Hepatocyte (in vitro differentiated cells): ENCODE data around the gene RHOF. TPM values are rescaled to one million over a fixed set of nuclear protein-coding genes. Genes with fewer than 3 reads are reported as not detected.

ENCODE experiments used
- DNase-seq: peaks from one replicate; pipeline ENCODE4 v3.0.0-alpha.2; 2016; ENCODE audit warnings: low spot score
- H2AFZ ChIP-seq: fragments of 200-600 bp; sonication (generic); 2 replicates; pipeline ENCODE4 v1.6.0; 2016; ENCODE audit warnings: antibody characterized with exemption, mild to moderate bottlenecking
- H3K27ac ChIP-seq: fragments of 200-600 bp; sonication (generic); 2 replicates; pipeline ENCODE4 v1.5.1; 2016; ENCODE audit warnings: mild to moderate bottlenecking
- H3K27me3 ChIP-seq: fragments of 200-600 bp; sonication (generic); 2 replicates; pipeline ENCODE4 v1.6.1; 2016
- H3K36me3 ChIP-seq: fragments of 200-600 bp; sonication (generic); replicated peaks from 2 replicates; pipeline ENCODE4 v1.5.1; 2016; ENCODE audit warnings: low read depth; ENCODE audit not compliant: insufficient read depth
- H3K4me1 ChIP-seq: fragments of 200-600 bp; sonication (generic); 2 replicates; pipeline ENCODE4 v1.5.1; 2016; ENCODE audit warnings: mild to moderate bottlenecking, moderate library complexity; ENCODE audit not compliant: insufficient read depth
- H3K4me2 ChIP-seq: fragments of 200-600 bp; sonication (generic); 2 replicates; pipeline ENCODE4 v1.6.0; 2016
- H3K4me3 ChIP-seq: fragments of 200-600 bp; sonication (generic); 2 replicates; pipeline ENCODE4 v1.5.1; 2016; ENCODE audit warnings: mild to moderate bottlenecking
- H3K79me2 ChIP-seq: fragments of 200-600 bp; sonication (generic); 2 replicates; pipeline ENCODE4 v1.6.0; 2017; ENCODE audit warnings: mild to moderate bottlenecking
- H3K9me2 ChIP-seq: fragments of 200-600 bp; sonication (generic); replicated peaks from 2 replicates; pipeline ENCODE4 v1.6.0; 2017; ENCODE audit warnings: mild to moderate bottlenecking; ENCODE audit not compliant: insufficient read depth
- H3K9me3 ChIP-seq: fragments of 200-600 bp; sonication (generic); 2 replicates; pipeline ENCODE4 v1.5.1; 2016; ENCODE audit warnings: low read depth, mild to moderate bottlenecking
- H4K20me1 ChIP-seq: fragments of 200-600 bp; sonication (generic); 2 replicates; pipeline ENCODE4 v1.6.0; 2016; ENCODE audit warnings: mild to moderate bottlenecking; ENCODE audit not compliant: insufficient read depth, poor library complexity, severe bottlenecking
- EZH2 ChIP-seq: fragments of 200-600 bp; sonication (generic); IDR thresholded peaks from 2 replicates; pipeline ENCODE4 v1.6.1; 2016; ENCODE audit warnings: antibody characterized with exemption, mild to moderate bottlenecking, borderline replicate concordance
- EZH2phosphoT487 ChIP-seq: fragments of 200-600 bp; sonication (generic); IDR thresholded peaks from one replicate; pipeline ENCODE4 v1.6.1; 2018; ENCODE audit warnings: antibody characterized with exemption, mild to moderate bottlenecking, low read depth, moderate library complexity; ENCODE audit not compliant: unreplicated experiment, severe bottlenecking
- WGBS: methylation state at CpG from one replicate; pipeline ENCODE4 v1.1.6; 2016; ENCODE audit warnings: low lambda C conversion rate; ENCODE audit errors: missing lambda C conversion rate; 5-methylcytosine and 5-hydroxymethylcytosine counted together
- polyA plus RNA-seq: library from polyadenylated mRNA; unstranded; fragments of >200 nt; fragmentation: Nextera tagmentation; extraction: Ambion mirVana; gene quantifications from 2 replicates; pipeline ENCODE4 v1.2.1, GENCODE V29; 2016
- total RNA-seq: library from RNA; depleted of rRNA; stranded (reverse); fragments of >200 nt; gene quantifications from 2 replicates; pipeline ENCODE4 v1.2.3, GENCODE V29; 2014
- TF ChIP-seq, protein P1 (sequence below): fragments of 200-600 bp; sonication (generic); IDR thresholded peaks from 2 replicates; pipeline ENCODE4 v1.5.1; 2016; ENCODE audit warnings: antibody characterized with exemption, mild to moderate bottlenecking; ENCODE audit not compliant: poor library complexity

Gene RHOF
- total and polyA plus RNA-seq, 2 experiments from 2014 or later: 40.4 to 45.3 TPM

DNA sequence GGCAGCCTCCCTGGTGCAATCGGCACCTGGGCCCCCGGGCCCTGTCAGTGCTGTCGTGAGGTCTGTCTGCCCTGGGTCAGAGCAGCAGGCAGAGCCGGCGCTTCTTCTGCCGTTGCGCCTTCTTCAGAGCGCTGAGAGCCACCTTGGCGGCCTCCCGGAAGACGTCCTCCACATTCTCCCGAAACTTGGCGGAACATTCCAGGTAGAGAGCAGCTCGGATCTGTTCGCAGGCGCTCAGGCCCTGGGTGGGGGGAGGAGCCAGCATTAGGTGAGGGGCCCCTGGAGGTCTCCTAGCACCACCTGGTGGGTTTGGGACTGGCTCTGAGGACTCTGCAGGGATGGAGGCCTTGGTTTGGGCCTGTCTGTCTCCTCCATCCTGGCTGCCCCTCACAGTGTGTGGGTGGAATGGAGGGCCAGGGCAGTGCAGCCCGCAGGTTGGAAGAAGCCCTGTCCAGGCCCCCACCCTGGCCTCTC, 14.0 kb downstream of the RHOF start:
- TF ChIP-seq EZH2: no peak
- TF ChIP-seq, protein P1, sequence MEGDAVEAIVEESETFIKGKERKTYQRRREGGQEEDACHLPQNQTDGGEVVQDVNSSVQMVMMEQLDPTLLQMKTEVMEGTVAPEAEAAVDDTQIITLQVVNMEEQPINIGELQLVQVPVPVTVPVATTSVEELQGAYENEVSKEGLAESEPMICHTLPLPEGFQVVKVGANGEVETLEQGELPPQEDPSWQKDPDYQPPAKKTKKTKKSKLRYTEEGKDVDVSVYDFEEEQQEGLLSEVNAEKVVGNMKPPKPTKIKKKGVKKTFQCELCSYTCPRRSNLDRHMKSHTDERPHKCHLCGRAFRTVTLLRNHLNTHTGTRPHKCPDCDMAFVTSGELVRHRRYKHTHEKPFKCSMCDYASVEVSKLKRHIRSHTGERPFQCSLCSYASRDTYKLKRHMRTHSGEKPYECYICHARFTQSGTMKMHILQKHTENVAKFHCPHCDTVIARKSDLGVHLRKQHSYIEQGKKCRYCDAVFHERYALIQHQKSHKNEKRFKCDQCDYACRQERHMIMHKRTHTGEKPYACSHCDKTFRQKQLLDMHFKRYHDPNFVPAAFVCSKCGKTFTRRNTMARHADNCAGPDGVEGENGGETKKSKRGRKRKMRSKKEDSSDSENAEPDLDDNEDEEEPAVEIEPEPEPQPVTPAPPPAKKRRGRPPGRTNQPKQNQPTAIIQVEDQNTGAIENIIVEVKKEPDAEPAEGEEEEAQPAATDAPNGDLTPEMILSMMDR: no peak
- no peak for TF ChIP-seq EZH2phosphoT487
- peaks cover 11% of the 10 kb centered on the region for H3K4me1 ChIP-seq
- WGBS: 95% methylated on average over 17 of the region's 17 CpGs
- no peaks in the 10 kb centered on the region for H3K9me3 ChIP-seq
- H3K36me3 ChIP-seq: no peaks in the 10 kb centered on the region
- DNase-seq: no peak
- no peaks in the 10 kb centered on the region for H3K27me3 ChIP-seq
- no peak overlapping the region for H2AFZ ChIP-seq
- H3K4me3 ChIP-seq: no peak overlapping the region
- no peaks in the 10 kb centered on the region for H3K9me2 ChIP-seq
- peaks cover 3% of the 10 kb centered on the region for H4K20me1 ChIP-seq
- no peak overlapping the region for H3K27ac ChIP-seq
- H3K4me2 ChIP-seq: no peak overlapping the region
- H3K79me2 ChIP-seq: peaks cover 21% of the 10 kb centered on the region

DNA sequence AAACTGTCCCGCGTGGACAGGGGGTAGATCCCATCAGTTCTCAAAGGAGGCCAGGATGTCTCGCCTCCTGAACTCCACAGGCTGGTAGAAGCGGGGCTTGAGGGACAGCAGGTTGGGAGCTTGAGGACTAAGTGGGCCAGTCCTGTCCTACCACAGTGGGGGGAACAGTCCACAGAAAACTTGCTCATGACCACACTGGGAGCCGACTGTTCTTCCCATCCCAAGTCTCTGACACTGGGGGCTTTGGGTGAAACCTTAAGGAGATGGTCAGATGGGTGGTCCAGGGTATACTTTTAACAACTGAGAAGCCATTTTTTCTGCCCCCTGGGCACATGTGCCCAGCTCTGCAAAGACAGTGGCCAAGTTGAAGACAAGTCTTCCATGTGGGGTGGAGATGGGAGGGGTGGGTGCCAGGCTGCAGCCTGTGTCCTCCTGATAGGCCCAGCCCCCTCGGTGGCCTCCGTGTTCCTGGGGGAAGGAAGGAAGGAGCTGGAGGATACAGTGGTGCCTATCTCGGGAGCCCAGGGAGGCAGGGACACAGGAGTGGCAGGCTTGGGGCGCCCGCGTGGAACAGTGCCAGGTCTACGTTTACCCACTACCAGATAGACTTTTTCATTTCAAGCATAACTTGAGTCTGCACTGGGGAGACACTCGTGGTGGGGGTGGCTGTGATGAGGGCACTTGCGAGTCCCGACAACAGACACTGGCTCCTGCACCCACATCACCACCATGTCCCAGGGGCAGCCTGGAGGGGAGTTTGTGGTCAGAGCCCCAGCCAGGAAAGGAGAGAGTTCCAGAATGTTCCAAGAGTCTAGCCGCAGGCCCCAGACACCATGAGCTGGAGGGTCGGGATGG, 14.7 kb downstream of the RHOF start:
- H2AFZ ChIP-seq: no peak overlapping the region
- DNase-seq: no peak

DNA sequence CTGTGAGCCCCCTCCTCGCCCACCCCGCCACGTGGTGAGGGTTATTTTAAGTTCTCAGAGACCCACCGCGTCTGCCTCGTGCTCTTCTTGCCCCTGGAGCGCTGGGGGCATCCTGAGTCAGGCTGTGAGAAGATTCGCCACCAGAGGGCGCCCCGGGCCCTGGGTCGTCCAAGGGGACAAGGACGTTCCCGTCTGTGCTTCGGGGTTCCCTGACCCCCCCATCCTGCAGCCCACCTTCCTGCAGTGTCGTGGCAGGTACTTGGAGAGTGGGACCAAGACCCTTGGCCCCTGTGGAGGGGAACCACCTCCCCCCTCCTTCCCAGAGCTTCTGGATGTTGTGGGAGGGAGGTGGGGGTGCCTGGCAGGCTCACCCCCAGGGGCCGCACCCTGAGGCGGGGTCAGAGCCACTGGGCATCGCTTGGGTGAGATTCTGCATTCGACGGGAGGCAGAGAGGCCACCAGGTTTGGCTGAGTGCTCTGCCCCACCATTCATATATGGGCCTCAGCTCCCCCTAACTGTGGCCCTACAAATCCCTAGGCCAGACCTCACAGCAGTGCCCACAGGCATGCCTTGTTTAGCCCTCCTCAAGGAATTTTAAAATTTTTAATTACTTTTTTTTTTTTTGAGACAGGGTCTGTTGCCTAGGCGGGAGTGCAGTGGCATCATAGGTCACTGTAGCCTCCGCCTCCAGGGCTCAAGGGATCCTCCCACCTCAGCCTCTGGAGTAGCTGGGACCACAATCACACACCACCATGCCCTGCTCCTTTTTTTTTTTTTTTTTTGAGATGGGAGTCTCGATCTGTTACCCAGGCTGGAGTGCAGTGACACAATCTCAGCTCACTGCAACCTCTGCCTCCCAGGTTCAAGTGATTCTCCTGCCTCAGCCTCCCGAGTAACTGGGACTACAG, 17.0 kb downstream of the RHOF start:
- DNase-seq: peak; percentile 87
- H3K4me1 ChIP-seq: peaks cover 2% of the 10 kb centered on the region
- no peaks in the 10 kb centered on the region for H3K79me2 ChIP-seq
- H2AFZ ChIP-seq: no peak overlapping the region
- no peaks in the 10 kb centered on the region for H4K20me1 ChIP-seq
- H3K4me3 ChIP-seq: no peak overlapping the region
- H3K27ac ChIP-seq: no peak overlapping the region
- no peak overlapping the region for H3K4me2 ChIP-seq
- H3K9me3 ChIP-seq: no peaks in the 10 kb centered on the region
- no peaks in the 10 kb centered on the region for H3K27me3 ChIP-seq
- no peak for TF ChIP-seq EZH2
- TF ChIP-seq EZH2phosphoT487: no peak
- TF ChIP-seq, protein P1: peak; percentile 81
- no peaks in the 10 kb centered on the region for H3K9me2 ChIP-seq
- 49% methylated on average over 23 of the region's 24 CpGs for WGBS
- no peaks in the 10 kb centered on the region for H3K36me3 ChIP-seq

More for the DNA sequence above, 14.7 kb downstream of the RHOF start:
- no peaks in the 10 kb centered on the region for H3K9me3 ChIP-seq
- WGBS: 92% methylated on average over 17 of the region's 17 CpGs
- TF ChIP-seq EZH2 (no peak), EZH2phosphoT487 (no peak)
- TF ChIP-seq, protein P1: no peak
- no peaks in the 10 kb centered on the region for H3K36me3 ChIP-seq
- H4K20me1 ChIP-seq: peaks cover 3% of the 10 kb centered on the region
- no peak overlapping the region for H3K4me3 ChIP-seq
- peaks cover 8% of the 10 kb centered on the region for H3K4me1 ChIP-seq
- H3K4me2 ChIP-seq: no peak overlapping the region
- peaks cover 15% of the 10 kb centered on the region for H3K79me2 ChIP-seq
- H3K27me3 ChIP-seq: no peaks in the 10 kb centered on the region
- H3K9me2 ChIP-seq: no peaks in the 10 kb centered on the region
- no peak overlapping the region for H3K27ac ChIP-seq
